PC-9 (cell line): ENCODE results near the gene CALD1. TPM values are rescaled to one million over a fixed set of nuclear protein-coding genes. Genes with fewer than 3 reads are reported as not detected.

ENCODE experiments used
- BruUV-seq: library from RNA; stranded (reverse); fragments of 400-500 nt; replicated peaks from 2 replicates; lab custom pipeline; 2021; lab: Mats Ljungman, UMichigan
- CTCF ChIA-PET: fragments of 300-600 bp; sonication (Branson Sonifier 250); formaldehyde crosslinking; loops from one replicate; lab custom pipeline; 2022; ENCODE audit warnings: antibody characterized with exemption; lab: Charles Lee
- POLR2A ChIA-PET: fragments of 300-600 bp; sonication (Branson Sonifier 250); formaldehyde crosslinking; loops from one replicate; lab custom pipeline; 2022; ENCODE audit warnings: antibody characterized with exemption; ENCODE audit not compliant: unreplicated experiment; lab: Charles Lee
- DNase-seq, 2 experiments: peaks; one replicate each; pipeline versions ENCODE4 v3.0.0 to v3.0.0-alpha.2; 2015 to 2022; ENCODE audit warnings: mixed read lengths in 1 of 2
- H2AFZ ChIP-seq: fragments of 200-600 bp; sonication (generic); 2 replicates; pipeline ENCODE4 v1.8.1; 2017; ENCODE audit warnings: antibody characterized with exemption
- H3F3A ChIP-seq: fragments of 200-600 bp; sonication (generic); 2 replicates; pipeline ENCODE4 v1.8.1; 2017; ENCODE audit warnings: antibody characterized with exemption, mild to moderate bottlenecking, low read depth; ENCODE audit not compliant: insufficient read depth
- H3K27ac ChIP-seq: fragments of 200-600 bp; sonication (generic); 2 replicates; pipeline ENCODE4 v1.6.1; 2016; ENCODE audit warnings: mixed run types
- H3K27me3 ChIP-seq: fragments of 200-600 bp; sonication (generic); 2 replicates; pipeline ENCODE4 v1.6.1; 2016; ENCODE audit warnings: low read depth, mixed run types; ENCODE audit not compliant: insufficient read depth
- H3K36me3 ChIP-seq: fragments of 200-600 bp; sonication (generic); 2 replicates; pipeline ENCODE4 v1.6.1; 2016; ENCODE audit warnings: low read depth, mixed run types
- H3K4me1 ChIP-seq: fragments of 200-600 bp; sonication (generic); replicated peaks from 2 replicates; pipeline ENCODE4 v1.6.1; 2016; ENCODE audit warnings: mixed run types; ENCODE audit not compliant: insufficient read depth
- H3K4me2 ChIP-seq: fragments of 200-600 bp; sonication (generic); 2 replicates; pipeline ENCODE4 v1.6.1; 2017; ENCODE audit warnings: mixed run types
- H3K4me3 ChIP-seq: fragments of 200-600 bp; sonication (generic); 2 replicates; pipeline ENCODE4 v1.6.1; 2016; ENCODE audit warnings: mixed run types
- H3K79me2 ChIP-seq: fragments of 200-600 bp; sonication (generic); 2 replicates; pipeline ENCODE4 v1.6.1; 2017; ENCODE audit warnings: low read depth, mixed run types
- H3K9me2 ChIP-seq: fragments of 200-600 bp; sonication (generic); 2 replicates; pipeline ENCODE4 v1.8.1; 2017; ENCODE audit warnings: mild to moderate bottlenecking; ENCODE audit not compliant: insufficient read depth
- H3K9me3 ChIP-seq: fragments of 200-600 bp; sonication (generic); 2 replicates; pipeline ENCODE4 v1.8.1; 2016; ENCODE audit warnings: low read depth; ENCODE audit not compliant: insufficient read depth
- H4K20me1 ChIP-seq: fragments of 200-600 bp; sonication (generic); 2 replicates; pipeline ENCODE4 v1.8.1; 2017; ENCODE audit not compliant: insufficient read depth
- EZH2 ChIP-seq: fragments of 200-600 bp; sonication (generic); IDR thresholded peaks from 2 replicates; pipeline ENCODE4 v1.8.0; 2017; ENCODE audit warnings: antibody characterized with exemption, low read depth
- intact Hi-C: fragments of 100-400 bp; cut with micrococcal nuclease; formaldehyde crosslinking; loops from one replicate; pipeline ENCODE4 v1.10.0; 2022; ENCODE audit not compliant: unreplicated experiment
- total RNA-seq: library from RNA; stranded (reverse); gene quantifications from 2 replicates; pipeline ENCODE4 v1.2.3, GENCODE V29; 2021
- TF ChIP-seq, protein P1 (sequence below): fragments of 200-600 bp; sonication (generic); conservative IDR thresholded peaks from 2 replicates; pipeline ENCODE4 v1.6.1; 2017; ENCODE audit warnings: mixed run types, antibody characterized with exemption, mild to moderate bottlenecking, moderate library complexity

Gene CALD1
- total RNA-seq, 1 experiment from 2014 or later, result 84.4 TPM

GRCh38 chr7:134832367-134832766 lies 52.9 kb downstream of the CALD1 start:
- no peak for DNase-seq
- no peak overlapping the region for H3K4me3 ChIP-seq
- intact Hi-C loops, result no loop called here
- no TSS peak for BruUV-seq
- H3K79me2 ChIP-seq, result no peaks in the 10 kb centered on the region
- no peak overlapping the region for H2AFZ ChIP-seq
- ChIA-PET POLR2A (no interaction called here), CTCF (interaction anchor here (0.6 kb wide), 1 partner anchor 36 kb away, joined by 3 read pairs; no protein-coding TSS in a partner anchor)
- H3F3A ChIP-seq, result no peaks in the 10 kb centered on the region
- no peaks in the 10 kb centered on the region for H3K9me2 ChIP-seq
- no peaks in the 10 kb centered on the region for H3K4me1 ChIP-seq
- H3K4me2 ChIP-seq, result no peak overlapping the region
- H3K27me3 ChIP-seq, result no peaks in the 10 kb centered on the region
- no peak overlapping the region for H3K27ac ChIP-seq
- TF ChIP-seq, protein P1, sequence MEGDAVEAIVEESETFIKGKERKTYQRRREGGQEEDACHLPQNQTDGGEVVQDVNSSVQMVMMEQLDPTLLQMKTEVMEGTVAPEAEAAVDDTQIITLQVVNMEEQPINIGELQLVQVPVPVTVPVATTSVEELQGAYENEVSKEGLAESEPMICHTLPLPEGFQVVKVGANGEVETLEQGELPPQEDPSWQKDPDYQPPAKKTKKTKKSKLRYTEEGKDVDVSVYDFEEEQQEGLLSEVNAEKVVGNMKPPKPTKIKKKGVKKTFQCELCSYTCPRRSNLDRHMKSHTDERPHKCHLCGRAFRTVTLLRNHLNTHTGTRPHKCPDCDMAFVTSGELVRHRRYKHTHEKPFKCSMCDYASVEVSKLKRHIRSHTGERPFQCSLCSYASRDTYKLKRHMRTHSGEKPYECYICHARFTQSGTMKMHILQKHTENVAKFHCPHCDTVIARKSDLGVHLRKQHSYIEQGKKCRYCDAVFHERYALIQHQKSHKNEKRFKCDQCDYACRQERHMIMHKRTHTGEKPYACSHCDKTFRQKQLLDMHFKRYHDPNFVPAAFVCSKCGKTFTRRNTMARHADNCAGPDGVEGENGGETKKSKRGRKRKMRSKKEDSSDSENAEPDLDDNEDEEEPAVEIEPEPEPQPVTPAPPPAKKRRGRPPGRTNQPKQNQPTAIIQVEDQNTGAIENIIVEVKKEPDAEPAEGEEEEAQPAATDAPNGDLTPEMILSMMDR, result no peak
- TF ChIP-seq EZH2, result no peak
- H3K36me3 ChIP-seq, result no peaks in the 10 kb centered on the region
- H4K20me1 ChIP-seq, result no peaks in the 10 kb centered on the region
- no peaks in the 10 kb centered on the region for H3K9me3 ChIP-seq

GRCh38 chr7:134834689-134835462 lies 55.4 kb downstream of the CALD1 start:
- Histone ChIP-seq H3K9me3 (no peaks in the 10 kb centered on the region), H3K4me1 (no peaks in the 10 kb centered on the region), H3K4me3 (no peak overlapping the region), H3K27me3 (no peaks in the 10 kb centered on the region), H3K27ac (no peak overlapping the region), H3K9me2 (no peaks in the 10 kb centered on the region), H2AFZ (no peak overlapping the region), H3K79me2 (no peaks in the 10 kb centered on the region), H3K4me2 (no peak overlapping the region), H3F3A (no peaks in the 10 kb centered on the region), H3K36me3 (no peaks in the 10 kb centered on the region), H4K20me1 (no peaks in the 10 kb centered on the region)
- TF ChIP-seq, protein P1, result no peak
- BruUV-seq, result no TSS peak
- ChIA-PET POLR2A (interaction anchor here (0.5 kb wide), 1 partner anchor 84 kb away, joined by 5 read pairs; no protein-coding TSS in a partner anchor), CTCF (no interaction called here)
- intact Hi-C loops, result no loop called here
- no peak for DNase-seq

GRCh38 chr7:134835463-134835823 lies 56.0 kb downstream of the CALD1 start:
- ChIA-PET POLR2A (interaction anchor here (0.7 kb wide), 1 partner anchor 23 kb away, joined by 47 read pairs; no protein-coding TSS in a partner anchor), CTCF (no interaction called here)
- Histone ChIP-seq H3K79me2 (no peaks in the 10 kb centered on the region), H3K4me3 (no peak overlapping the region), H2AFZ (no peak overlapping the region), H3F3A (no peaks in the 10 kb centered on the region), H3K4me2 (no peak overlapping the region), H3K9me3 (no peaks in the 10 kb centered on the region), H3K4me1 (no peaks in the 10 kb centered on the region), H4K20me1 (no peaks in the 10 kb centered on the region), H3K27ac (no peak overlapping the region), H3K36me3 (no peaks in the 10 kb centered on the region), H3K9me2 (no peaks in the 10 kb centered on the region), H3K27me3 (no peaks in the 10 kb centered on the region)
- no TSS peak for BruUV-seq
- intact Hi-C loops, result no loop called here
- TF ChIP-seq, protein P1, result no peak
- no peak for TF ChIP-seq EZH2
- no peak for DNase-seq
